Left lung (tissue), 10 donors: ENCODE data around the gene KIF16B. TPM values are rescaled to one million over a fixed set of nuclear protein-coding genes. Genes with fewer than 3 reads are reported as not detected.
"Not testable (repeated sequence)": the region's sequence is repeated elsewhere in the genome, so short reads cannot be mapped to it uniquely, and the experiment has no call there.

Experiments used
- ATAC-seq: fragments of 200-7000 bp; cut with Tn5 transposase; one replicate; pipeline ENCODE4 v1.9.1; 2020; ENCODE audit warnings: moderate library complexity
- DNase-seq, 4 donors: peaks; one replicate each; pipeline ENCODE4 v3.0.0-alpha.2; 2013 to 2020
- H3K27ac ChIP-seq, 2 donors: fragments of 200-600 bp; sonication (generic) in 1 of 2; one replicate each; pipeline versions ENCODE4 v1.5.0 to v1.8.0; 2020 to 2021
- H3K27me3 ChIP-seq, 2 donors: fragments of 200-600 bp; sonication (generic) in 1 of 2; one replicate each; pipeline versions ENCODE4 v1.5.0 to v1.8.0; 2020 to 2021
- H3K36me3 ChIP-seq, 2 donors: fragments of 200-600 bp; sonication (generic) in 1 of 2; one replicate each; pipeline versions ENCODE4 v1.5.0 to v1.8.0; 2020 to 2021
- H3K4me1 ChIP-seq, 2 donors: fragments of 200-600 bp; one replicate each; pipeline ENCODE4 v1.8.0; 2021
- H3K4me3 ChIP-seq, 2 donors: fragments of 200-600 bp; sonication (generic) in 1 of 2; one replicate each; pipeline versions ENCODE4 v1.5.0 to v1.8.0; 2020 to 2021; ENCODE audit warnings: mild to moderate bottlenecking in 1 of 2
- H3K9me3 ChIP-seq, 2 donors: fragments of 200-600 bp; sonication (generic) in 1 of 2; one replicate each; pipeline versions ENCODE4 v1.5.0 to v1.8.0; 2020 to 2021
- intact Hi-C, 2 donors: fragments of 100-400 bp; cut with DNase I; formaldehyde crosslinking; loops; one replicate each; pipeline versions ENCODE4 v1.11.2 to v1.14.2; 2022
- polyA plus RNA-seq, 6 donors: library from polyadenylated mRNA; unstranded; fragments of 120-200 nt; gene quantifications; one replicate each; pipeline ENCODE4 v1.2.1, GENCODE V29; 2013; ENCODE audit not compliant: insufficient read length in 6 of 6
- total RNA-seq, 2 donors: library from RNA; stranded (reverse); fragmentation: NEBNext Ultra II Directional; extraction: Animal tissue kit (Norgen Biotek cat#: 25700); gene quantifications; one replicate each; pipeline ENCODE4 v1.2.1, GENCODE V29; 2021
- TF ChIP-seq, protein P1 (sequence below), 2 donors: fragments of 200-600 bp; sonication (generic) in 1 of 2; IDR thresholded peaks; one replicate each; pipeline versions ENCODE4 v1.5.0 to v1.8.0; 2021; ENCODE audit warnings: antibody characterized with exemption in 2 of 2
- donor health status: DM: no; HTN: yes; CAD: no.
- donor health status: DM: no; HTN: no; CAD: no.

The KIF16B gene
- total and polyA plus RNA-seq, 8 donors = 9.1 to 23.8 (median 12.8) TPM

DNA sequence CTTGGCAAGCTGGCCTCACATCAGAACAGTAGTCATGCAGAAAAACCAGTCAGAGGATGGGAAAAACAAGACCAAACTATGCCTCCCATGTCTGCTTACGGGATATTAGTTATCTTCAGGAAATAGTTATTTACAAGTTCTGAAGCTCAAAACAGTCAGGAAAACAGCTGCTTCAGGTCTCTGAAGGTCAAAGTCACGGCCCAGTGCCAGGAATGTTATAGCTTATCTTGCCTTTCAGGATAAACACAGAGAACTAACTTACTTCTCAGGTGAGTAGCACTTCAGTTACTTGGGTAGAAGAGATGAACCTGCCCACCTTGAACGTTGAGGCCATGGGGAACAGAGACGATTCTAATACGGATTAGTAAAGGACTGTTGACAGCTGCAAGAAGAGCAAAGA lies 310.7 kb downstream of the KIF16B start:
- H3K4me1 ChIP-seq = no peaks in the 10 kb centered on the region
- ATAC-seq = no peak
- peaks cover 0 to 23% of the 10 kb centered on the region in 2 donors for H3K9me3 ChIP-seq
- H3K4me3 ChIP-seq = no peak overlapping the region
- H3K36me3 ChIP-seq = no peaks in the 10 kb centered on the region
- H3K27ac ChIP-seq = no peak overlapping the region
- DNase-seq = no peak
- TF ChIP-seq, protein P1, sequence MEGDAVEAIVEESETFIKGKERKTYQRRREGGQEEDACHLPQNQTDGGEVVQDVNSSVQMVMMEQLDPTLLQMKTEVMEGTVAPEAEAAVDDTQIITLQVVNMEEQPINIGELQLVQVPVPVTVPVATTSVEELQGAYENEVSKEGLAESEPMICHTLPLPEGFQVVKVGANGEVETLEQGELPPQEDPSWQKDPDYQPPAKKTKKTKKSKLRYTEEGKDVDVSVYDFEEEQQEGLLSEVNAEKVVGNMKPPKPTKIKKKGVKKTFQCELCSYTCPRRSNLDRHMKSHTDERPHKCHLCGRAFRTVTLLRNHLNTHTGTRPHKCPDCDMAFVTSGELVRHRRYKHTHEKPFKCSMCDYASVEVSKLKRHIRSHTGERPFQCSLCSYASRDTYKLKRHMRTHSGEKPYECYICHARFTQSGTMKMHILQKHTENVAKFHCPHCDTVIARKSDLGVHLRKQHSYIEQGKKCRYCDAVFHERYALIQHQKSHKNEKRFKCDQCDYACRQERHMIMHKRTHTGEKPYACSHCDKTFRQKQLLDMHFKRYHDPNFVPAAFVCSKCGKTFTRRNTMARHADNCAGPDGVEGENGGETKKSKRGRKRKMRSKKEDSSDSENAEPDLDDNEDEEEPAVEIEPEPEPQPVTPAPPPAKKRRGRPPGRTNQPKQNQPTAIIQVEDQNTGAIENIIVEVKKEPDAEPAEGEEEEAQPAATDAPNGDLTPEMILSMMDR (IDR thresholded peaks at IDR 0.05) = no peak
- H3K27me3 ChIP-seq = no peaks in the 10 kb centered on the region
- intact Hi-C loops = no loop called here

DNA sequence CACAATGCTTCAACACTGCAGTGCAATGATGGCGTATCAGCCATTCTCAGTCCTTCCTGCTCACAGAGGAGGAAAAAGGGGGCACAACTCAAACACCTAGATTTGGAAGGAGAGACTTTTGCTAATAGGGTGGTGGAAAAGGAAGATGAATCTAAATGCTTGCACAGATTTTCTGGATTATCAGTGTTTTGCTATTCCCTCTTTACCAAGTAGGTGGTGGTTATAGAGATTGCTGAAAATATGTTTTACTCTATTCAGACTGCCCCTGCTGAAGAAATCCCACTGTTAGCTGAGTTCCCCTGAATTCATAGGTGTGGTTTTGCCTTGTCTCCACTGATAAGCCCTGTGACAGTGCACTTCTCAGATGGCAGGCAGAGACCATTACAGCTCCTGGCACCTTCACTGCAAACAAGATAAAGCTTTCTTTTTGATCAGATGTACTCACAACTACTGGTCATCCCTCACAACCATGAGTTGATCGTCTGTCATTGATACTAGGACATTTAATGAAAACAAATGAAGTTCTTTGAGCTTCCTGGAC lies 311.4 kb downstream of the KIF16B start:
- ATAC-seq = no peak
- Histone ChIP-seq H3K36me3 (no peaks in the 10 kb centered on the region), H3K4me3 (no peak overlapping the region), H3K27ac (no peak overlapping the region), H3K27me3 (no peaks in the 10 kb centered on the region), H3K4me1 (no peaks in the 10 kb centered on the region), H3K9me3 (peaks cover 0 to 16% of the 10 kb centered on the region in 2 donors)
- no peak for DNase-seq
- TF ChIP-seq, protein P1 (IDR thresholded peaks at IDR 0.05) = no peak
- intact Hi-C loops = no loop called here

DNA sequence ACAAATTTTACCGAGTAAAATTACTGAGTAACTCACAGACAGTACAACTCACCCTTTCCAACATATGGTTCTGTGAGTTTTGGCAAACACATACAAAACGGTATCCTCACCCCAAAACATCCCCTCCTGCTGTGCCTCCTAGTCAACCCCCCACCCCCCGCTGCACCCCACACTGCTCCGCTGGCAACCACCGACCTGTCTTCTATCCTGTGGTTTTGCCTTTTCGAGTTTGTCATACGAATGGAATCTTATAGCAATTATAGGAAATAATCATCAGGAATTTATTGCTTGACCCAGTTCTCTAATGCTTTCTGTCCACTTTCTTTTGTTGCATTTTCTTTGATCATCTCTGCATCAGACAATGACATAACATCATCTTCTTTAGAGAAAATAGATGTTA lies 312.3 kb downstream of the KIF16B start:
- H3K9me3 ChIP-seq = peaks cover 0 to 7% of the 10 kb centered on the region in 2 donors
- no peaks in the 10 kb centered on the region for H3K36me3 ChIP-seq
- intact Hi-C loops = no loop called here
- H3K4me3 ChIP-seq = no peak overlapping the region
- H3K27ac ChIP-seq = no peak overlapping the region
- TF ChIP-seq, protein P1 (IDR thresholded peaks at IDR 0.05) = no peak
- H3K27me3 ChIP-seq = no peaks in the 10 kb centered on the region
- no peaks in the 10 kb centered on the region for H3K4me1 ChIP-seq
- no peak for ATAC-seq
- no peak for DNase-seq

DNA sequence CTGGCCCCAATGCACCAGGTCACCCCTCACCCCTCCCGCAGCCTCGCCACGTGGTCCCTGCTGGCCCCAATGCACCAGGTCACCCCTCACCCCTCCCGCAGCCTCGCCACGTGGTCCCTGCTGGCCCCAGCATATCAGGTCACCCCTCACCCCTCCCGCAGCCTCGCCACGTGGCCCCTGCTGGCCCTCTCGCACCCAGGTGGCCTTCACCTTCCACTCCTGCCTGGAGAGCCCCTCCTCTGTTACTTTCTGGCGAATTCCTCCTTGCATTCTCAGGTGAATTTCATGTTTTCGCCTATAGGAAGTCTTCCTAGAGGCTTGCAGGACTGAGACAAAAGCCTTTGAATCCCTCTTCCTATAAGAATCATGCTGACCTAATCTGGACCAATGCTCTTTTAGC lies 313.1 kb downstream of the KIF16B start:
- H3K27me3 ChIP-seq, H3K27ac ChIP-seq, ATAC-seq, H3K4me1 ChIP-seq, H3K9me3 ChIP-seq, H3K36me3 ChIP-seq, intact Hi-C loops, DNase-seq, H3K4me3 ChIP-seq: not testable (repeated sequence)

DNA sequence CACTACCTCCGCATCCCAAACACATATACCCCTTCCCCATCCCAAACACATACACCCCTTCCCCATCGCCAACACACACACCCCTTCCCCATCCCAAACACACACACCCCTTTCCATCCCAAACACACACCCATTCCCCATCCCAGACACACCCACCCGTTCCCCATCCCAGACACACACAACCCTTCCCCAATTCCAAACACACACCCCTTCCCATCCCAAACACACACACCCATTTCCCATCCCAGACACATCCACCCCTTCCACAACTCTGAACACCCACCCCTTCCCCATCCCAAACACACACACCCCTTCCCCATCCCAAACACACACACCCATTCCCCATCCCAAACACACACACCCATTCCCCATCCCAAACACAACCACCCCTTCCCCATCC lies 314.5 kb downstream of the KIF16B start:
- Histone ChIP-seq H3K4me3 (no peak overlapping the region), H3K36me3 (no peaks in the 10 kb centered on the region), H3K4me1 (no peaks in the 10 kb centered on the region), H3K27ac (no peak overlapping the region), H3K27me3 (no peaks in the 10 kb centered on the region), H3K9me3 (no peaks in the 10 kb centered on the region)
- intact Hi-C loops = no loop called here
- ATAC-seq = no peak
- DNase-seq = no peak
- TF ChIP-seq, protein P1 (IDR thresholded peaks at IDR 0.05) = no peak

DNA sequence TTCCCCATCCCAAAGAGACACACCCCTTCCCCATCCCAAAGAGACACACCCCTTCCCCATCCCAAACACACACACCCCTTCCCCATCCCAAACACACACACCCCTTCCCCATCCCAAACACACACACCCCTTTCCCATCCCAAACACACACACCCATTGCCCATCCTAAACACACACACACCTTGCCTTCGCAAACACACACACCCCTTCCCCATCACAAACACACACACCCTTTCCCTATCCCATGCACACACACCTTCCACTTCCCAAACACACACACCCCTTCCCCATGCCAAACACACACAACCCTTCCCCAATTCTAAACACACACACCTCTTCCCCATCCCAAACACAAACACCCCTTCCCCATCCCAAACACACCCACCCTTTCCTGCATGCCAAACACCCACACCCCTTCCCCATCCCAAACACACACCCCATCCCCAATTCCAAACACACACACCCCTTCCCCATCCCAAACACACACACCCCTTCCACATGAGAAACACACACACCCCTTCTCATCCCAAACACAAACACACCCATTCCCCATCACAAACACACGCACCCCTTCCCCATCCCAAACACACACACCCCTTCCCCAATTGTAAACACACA lies 315.3 kb downstream of the KIF16B start:
- TF ChIP-seq, protein P1 (IDR thresholded peaks at IDR 0.05) = no peak

More for the DNA sequence above, 315.3 kb downstream of the KIF16B start:
- H3K4me1 ChIP-seq = no peaks in the 10 kb centered on the region
- H3K27me3 ChIP-seq = no peaks in the 10 kb centered on the region
- intact Hi-C loops = no loop called here
- no peak for ATAC-seq
- H3K36me3 ChIP-seq = no peaks in the 10 kb centered on the region
- DNase-seq = no peak
- no peaks in the 10 kb centered on the region for H3K9me3 ChIP-seq
- H3K4me3 ChIP-seq = no peak overlapping the region
- no peak overlapping the region for H3K27ac ChIP-seq
